Gastrocnemius medialis (tissue), 4 donors: ENCODE results near the gene PAK4.

ENCODE experiments used
- POLR2A ChIP-seq, 2 donors: fragments of 450-650 bp; IDR thresholded peaks; one replicate each; pipeline ENCODE4 v1.6.1; 2017; ENCODE audit warnings: antibody characterized with exemption in 2 of 2, mild to moderate bottlenecking in 2 of 2, moderate library complexity in 2 of 2
- TF ChIP-seq, protein P1 (sequence below), 5 experiments: fragments of 450-650 bp in 3 of 5; fragments of 200-600 bp in 2 of 5; sonication (generic) in 2 of 5; IDR thresholded peaks in 4 of 5; conservative IDR thresholded peaks in 1 of 5; 1 replicate in 4 of 5; 2 replicates in 1 of 5; pipeline ENCODE4 v1.5.1; 2016 to 2019; ENCODE audit warnings: antibody characterized with exemption in 5 of 5, mild to moderate bottlenecking in 3 of 5, moderate library complexity in 3 of 5

DNA sequence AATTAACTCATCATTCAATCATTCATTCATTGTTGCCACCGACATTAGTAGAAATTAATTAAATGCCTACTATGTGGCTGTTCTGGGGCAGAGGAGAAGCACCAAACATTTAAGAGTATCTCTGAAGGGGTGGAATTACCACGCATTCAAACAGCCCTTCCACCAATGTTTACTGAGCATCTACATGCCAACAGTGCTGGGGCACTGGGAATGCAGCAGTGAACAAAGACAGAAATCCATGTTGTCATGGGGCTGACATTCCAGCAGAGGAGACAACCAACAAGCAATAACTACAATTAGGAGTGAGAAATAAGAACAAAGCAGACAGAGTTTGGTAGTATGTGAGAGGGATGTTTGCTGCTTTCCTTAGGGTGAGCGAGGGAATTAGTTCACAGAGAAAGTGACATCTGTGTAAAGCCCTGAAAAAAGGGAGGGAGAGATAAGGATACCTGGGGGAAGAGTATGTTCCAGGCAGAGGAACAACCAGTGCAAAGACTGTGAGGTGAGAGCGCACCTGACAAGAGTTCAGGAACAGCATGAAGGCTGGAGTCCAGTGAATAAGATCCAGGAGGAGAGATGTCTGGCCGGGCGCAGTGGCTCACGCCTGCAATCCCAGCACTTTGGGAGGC is 1.3 kb upstream of the PAK4 start:
- TF ChIP-seq, protein P1, sequence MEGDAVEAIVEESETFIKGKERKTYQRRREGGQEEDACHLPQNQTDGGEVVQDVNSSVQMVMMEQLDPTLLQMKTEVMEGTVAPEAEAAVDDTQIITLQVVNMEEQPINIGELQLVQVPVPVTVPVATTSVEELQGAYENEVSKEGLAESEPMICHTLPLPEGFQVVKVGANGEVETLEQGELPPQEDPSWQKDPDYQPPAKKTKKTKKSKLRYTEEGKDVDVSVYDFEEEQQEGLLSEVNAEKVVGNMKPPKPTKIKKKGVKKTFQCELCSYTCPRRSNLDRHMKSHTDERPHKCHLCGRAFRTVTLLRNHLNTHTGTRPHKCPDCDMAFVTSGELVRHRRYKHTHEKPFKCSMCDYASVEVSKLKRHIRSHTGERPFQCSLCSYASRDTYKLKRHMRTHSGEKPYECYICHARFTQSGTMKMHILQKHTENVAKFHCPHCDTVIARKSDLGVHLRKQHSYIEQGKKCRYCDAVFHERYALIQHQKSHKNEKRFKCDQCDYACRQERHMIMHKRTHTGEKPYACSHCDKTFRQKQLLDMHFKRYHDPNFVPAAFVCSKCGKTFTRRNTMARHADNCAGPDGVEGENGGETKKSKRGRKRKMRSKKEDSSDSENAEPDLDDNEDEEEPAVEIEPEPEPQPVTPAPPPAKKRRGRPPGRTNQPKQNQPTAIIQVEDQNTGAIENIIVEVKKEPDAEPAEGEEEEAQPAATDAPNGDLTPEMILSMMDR (IDR thresholded peaks at IDR 0.05 in 4 of 5, conservative IDR thresholded peaks at IDR 0.05 in 1 of 5), result no peak
- TF ChIP-seq POLR2A (IDR thresholded peaks at IDR 0.05), result no peak
